Immature natural killer cell (primary cell): ENCODE data around the gene IPCEF1. TPM values are rescaled to one million over a fixed set of nuclear protein-coding genes. Genes with fewer than 3 reads are reported as not detected.

ENCODE experiments used
- DNase-seq, 3 donors: peaks; one replicate each; pipeline ENCODE4 v3.0.0; 2022; ENCODE audit warnings: mixed read lengths in 1 of 3
- H3K27ac Mint-ChIP-seq, 6 donors: one replicate each; pipeline ENCODE4 v1.8.0; 2020; ENCODE audit warnings: mixed read lengths in 6 of 6, mild to moderate bottlenecking in 5 of 6, inconsistent platforms in 4 of 6, moderate library complexity in 3 of 6
- H3K27me3 Mint-ChIP-seq, 3 donors: one replicate each; pipeline ENCODE4 v1.8.0; 2020 to 2021; ENCODE audit warnings: low read depth in 3 of 3, mild to moderate bottlenecking in 3 of 3, mixed read lengths in 3 of 3, moderate library complexity in 3 of 3, inconsistent platforms in 1 of 3
- H3K36me3 Mint-ChIP-seq, 3 donors: one replicate each; pipeline ENCODE4 v1.8.0; 2020; ENCODE audit warnings: mixed read lengths in 3 of 3, inconsistent platforms in 2 of 3, mild to moderate bottlenecking in 2 of 3
- H3K4me1 Mint-ChIP-seq, 2 donors: one replicate each; pipeline ENCODE4 v1.8.0; 2020; ENCODE audit warnings: inconsistent platforms in 2 of 2, mild to moderate bottlenecking in 2 of 2, mixed read lengths in 2 of 2, moderate library complexity in 1 of 2
- H3K4me3 Mint-ChIP-seq, 5 donors: one replicate each; pipeline ENCODE4 v1.8.0; 2020; ENCODE audit warnings: mild to moderate bottlenecking in 5 of 5, mixed read lengths in 5 of 5, inconsistent platforms in 3 of 5, moderate library complexity in 3 of 5
- H3K9me3 Mint-ChIP-seq, 6 donors: one replicate each; pipeline ENCODE4 v1.8.0; 2020; ENCODE audit warnings: mild to moderate bottlenecking in 6 of 6, mixed read lengths in 6 of 6, inconsistent platforms in 4 of 6, moderate library complexity in 3 of 6
- polyA plus RNA-seq, 3 donors: library from polyadenylated mRNA; unstranded; fragments of 300-500 nt; fragmentation: Illumina TruSeq; gene quantifications; one replicate each; pipeline ENCODE4 v1.2.3, GENCODE V29; 2021

Gene IPCEF1
- polyA plus RNA-seq, 3 donors from 2014 or later, result 31.2 to 54.3 (median 35.2) TPM

DNA sequence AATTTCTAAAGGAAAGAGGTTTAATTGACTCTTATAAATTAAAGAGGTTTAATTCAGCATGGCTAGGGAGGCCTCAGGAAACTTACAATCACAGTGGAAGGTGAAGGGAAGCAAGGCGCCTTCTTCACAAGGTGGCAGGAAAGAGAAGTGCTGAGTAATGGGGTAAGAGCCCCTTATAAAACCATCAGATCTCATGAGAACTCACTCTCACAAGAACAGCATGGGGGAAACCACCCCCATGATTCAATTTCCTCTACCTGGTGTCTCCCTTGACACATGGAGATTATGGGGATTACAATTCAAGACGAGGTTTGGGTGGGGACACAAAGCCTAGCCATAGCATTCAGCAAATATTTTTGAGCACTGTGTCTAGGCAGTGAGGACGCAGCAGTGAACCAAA is 3.9 kb upstream of the IPCEF1 start:
- H3K36me3 Mint-ChIP-seq, result no peaks in the 10 kb centered on the region
- H3K4me3 Mint-ChIP-seq, result no peak overlapping the region
- no peak for DNase-seq
- H3K9me3 Mint-ChIP-seq, result no peaks in the 10 kb centered on the region
- H3K27me3 Mint-ChIP-seq, result peaks cover 4 to 8% (median 5%) of the 10 kb centered on the region in 3 donors
- H3K27ac Mint-ChIP-seq, result no peak overlapping the region
- peaks cover 4 to 17% of the 10 kb centered on the region in 2 donors for H3K4me1 Mint-ChIP-seq

DNA sequence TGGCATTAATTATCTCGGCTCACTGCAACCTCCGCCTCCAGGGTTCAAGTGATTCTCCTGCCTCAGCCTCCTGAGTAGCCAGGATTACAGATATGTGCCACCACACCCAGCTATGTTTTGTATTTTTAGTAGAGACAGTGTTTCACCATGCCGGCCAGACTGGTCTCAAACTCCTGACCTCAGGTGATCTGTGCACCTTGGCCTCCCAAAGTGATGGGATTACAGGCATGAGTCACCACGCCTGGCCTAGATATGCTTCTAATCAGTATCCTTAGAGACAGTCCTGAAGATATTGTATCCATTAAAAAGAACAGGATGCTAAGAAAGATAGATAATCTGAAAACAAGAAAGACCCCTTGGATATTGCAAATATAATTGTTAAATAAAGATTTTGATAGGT is 3.1 kb upstream of the IPCEF1 start:
- Mint-ChIP-seq H3K36me3 (peaks cover 0 to 1% (median 0%) of the 10 kb centered on the region in 3 donors), H3K9me3 (no peaks in the 10 kb centered on the region), H3K4me1 (peaks cover 4 to 22% of the 10 kb centered on the region in 2 donors), H3K27me3 (peaks cover 5 to 9% (median 5%) of the 10 kb centered on the region in 3 donors), H3K27ac (no peak overlapping the region), H3K4me3 (no peak overlapping the region)
- DNase-seq, result no peak

DNA sequence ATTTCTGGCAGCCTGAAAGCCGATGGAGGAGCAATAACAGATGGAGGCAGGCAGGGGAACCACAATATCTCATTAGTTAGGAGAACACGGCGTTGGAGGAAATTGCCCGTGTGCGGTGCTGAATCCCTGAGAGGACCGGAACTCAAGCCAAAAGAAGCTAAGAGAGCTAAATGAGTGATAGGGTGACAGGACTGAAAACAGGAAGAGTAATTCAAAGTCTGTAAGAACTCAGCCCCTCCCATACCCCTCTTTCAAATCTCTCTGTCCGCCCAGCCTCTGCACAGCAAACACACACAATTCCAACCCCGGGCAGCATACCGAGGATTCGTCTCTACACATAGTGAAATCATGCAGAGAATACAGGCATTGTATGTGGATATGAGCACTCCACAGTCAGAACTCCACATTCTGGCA is 2.6 kb upstream of the IPCEF1 start:
- Mint-ChIP-seq H3K4me1 (peaks cover 4 to 24% of the 10 kb centered on the region in 2 donors), H3K36me3 (peaks cover 0 to 4% (median 0%) of the 10 kb centered on the region in 3 donors), H3K27me3 (peaks cover 5 to 10% (median 6%) of the 10 kb centered on the region in 3 donors), H3K27ac (peak overlapping the region in 1 of 6 donors; percentile 71), H3K9me3 (no peaks in the 10 kb centered on the region), H3K4me3 (peak overlapping the region in 2 of 5 donors; percentile 13 to 38)
- DNase-seq, result no peak

DNA sequence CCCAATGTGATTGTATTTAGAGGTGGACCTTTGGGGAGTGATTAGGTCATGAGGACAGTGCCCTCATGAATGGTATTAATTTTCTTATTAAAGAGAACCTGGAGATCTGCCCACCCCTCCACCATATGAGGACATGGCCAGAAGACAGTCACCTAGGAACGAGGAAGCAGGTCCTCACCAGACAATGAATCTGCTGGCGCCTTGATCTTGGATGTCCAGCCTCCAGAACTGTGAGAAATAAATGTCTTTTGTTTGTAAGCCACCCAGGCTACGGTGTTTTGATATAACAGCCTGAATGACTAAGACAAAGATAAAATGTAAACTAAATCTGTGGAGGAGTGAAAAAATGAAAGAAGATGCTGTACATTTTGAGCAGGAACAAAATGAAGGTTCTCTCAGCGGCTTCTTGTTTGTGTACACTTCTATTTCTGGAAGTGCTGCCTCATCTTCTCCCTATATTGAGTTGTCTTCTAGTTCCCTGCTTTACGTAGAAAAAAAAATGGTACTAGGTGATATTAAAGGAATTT is 1.5 kb upstream of the IPCEF1 start:
- Mint-ChIP-seq H3K4me1 (peaks cover 4 to 24% of the 10 kb centered on the region in 2 donors), H3K27me3 (peaks cover 5 to 10% (median 9%) of the 10 kb centered on the region in 3 donors), H3K9me3 (no peaks in the 10 kb centered on the region), H3K27ac (no peak overlapping the region), H3K36me3 (peaks cover 0 to 4% (median 0%) of the 10 kb centered on the region in 3 donors), H3K4me3 (no peak overlapping the region)
- DNase-seq, result no peak

DNA sequence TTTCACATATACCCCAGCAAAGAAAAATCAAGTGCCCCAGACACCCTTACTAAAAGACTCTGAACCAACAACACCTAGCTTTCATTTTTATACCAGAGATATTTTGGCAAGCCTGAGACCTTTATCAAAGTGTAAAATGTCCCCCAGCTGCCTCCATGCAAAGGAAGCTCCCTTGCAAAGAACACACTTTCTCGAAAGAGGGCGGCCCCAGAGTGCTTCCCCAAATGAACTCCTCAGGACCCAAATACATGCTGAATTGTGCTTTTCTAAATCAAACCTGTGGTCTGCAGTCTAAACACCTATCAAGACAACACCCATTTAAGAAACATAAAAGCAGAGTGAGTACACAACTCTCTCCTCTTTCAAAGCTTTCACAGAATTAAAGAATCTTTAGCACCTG is 490 bp downstream of the IPCEF1 start:
- no peak for DNase-seq
- Mint-ChIP-seq H3K36me3 (peaks cover 0 to 4% (median 0%) of the 10 kb centered on the region in 3 donors), H3K27ac (no peak overlapping the region), H3K27me3 (peaks cover 5 to 10% (median 9%) of the 10 kb centered on the region in 3 donors), H3K4me1 (peaks cover 4 to 24% of the 10 kb centered on the region in 2 donors), H3K9me3 (no peaks in the 10 kb centered on the region), H3K4me3 (no peak overlapping the region)

DNA sequence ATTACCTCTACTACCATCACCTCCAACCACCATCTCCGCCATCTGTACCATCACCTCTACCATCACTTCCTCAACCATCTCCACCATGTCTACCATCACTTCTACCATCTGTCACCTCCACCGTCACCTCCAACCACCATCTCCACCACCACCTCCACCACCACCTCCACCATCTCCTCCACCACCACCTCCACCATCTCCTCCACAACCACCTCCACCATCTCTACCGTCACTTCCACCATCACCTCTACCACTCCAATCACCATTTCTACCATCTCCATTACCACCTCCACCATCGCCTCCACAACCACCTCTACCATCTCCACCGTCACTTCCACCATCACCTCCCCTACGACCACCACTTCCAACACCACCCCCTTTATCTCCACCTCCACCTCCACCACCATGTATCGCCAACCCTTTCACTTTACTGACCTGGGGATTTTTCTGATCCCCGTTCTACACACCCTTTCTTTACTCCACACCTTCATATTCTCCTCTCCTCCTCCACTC is 2.3 kb downstream of the IPCEF1 start:
- Mint-ChIP-seq H3K4me1 (peaks cover 4 to 18% of the 10 kb centered on the region in 2 donors), H3K36me3 (peaks cover 0 to 4% (median 0%) of the 10 kb centered on the region in 3 donors), H3K4me3 (peak overlapping the region in 1 of 5 donors; percentile 14), H3K27me3 (peaks cover 5 to 10% (median 9%) of the 10 kb centered on the region in 3 donors), H3K27ac (peak overlapping the region in 1 of 6 donors; percentile 23), H3K9me3 (no peaks in the 10 kb centered on the region)
- DNase-seq, result no peak

DNA sequence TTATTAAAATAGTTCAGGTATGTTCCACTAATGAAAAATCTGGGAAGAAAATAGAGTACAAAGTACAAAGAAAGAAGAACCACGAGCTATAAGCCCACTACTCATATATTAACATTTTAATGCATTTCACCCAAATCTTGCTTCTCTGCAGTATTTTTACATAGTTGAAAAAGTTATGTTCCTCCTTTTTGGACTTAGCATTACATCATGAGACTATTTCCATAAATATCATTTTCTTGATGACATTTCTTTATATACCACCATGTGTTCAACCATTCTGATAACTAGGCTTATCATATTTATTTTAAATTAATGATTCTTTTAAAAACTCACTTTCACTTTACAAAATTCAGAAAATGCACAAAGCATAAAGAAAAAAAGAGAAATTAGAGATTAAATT is 3.0 kb downstream of the IPCEF1 start:
- Mint-ChIP-seq H3K36me3 (peaks cover 0 to 4% (median 0%) of the 10 kb centered on the region in 3 donors), H3K4me3 (no peak overlapping the region), H3K27me3 (peaks cover 3 to 6% (median 5%) of the 10 kb centered on the region in 3 donors), H3K27ac (no peak overlapping the region), H3K9me3 (no peaks in the 10 kb centered on the region), H3K4me1 (peaks cover 0 to 11% of the 10 kb centered on the region in 2 donors)
- no peak for DNase-seq

DNA sequence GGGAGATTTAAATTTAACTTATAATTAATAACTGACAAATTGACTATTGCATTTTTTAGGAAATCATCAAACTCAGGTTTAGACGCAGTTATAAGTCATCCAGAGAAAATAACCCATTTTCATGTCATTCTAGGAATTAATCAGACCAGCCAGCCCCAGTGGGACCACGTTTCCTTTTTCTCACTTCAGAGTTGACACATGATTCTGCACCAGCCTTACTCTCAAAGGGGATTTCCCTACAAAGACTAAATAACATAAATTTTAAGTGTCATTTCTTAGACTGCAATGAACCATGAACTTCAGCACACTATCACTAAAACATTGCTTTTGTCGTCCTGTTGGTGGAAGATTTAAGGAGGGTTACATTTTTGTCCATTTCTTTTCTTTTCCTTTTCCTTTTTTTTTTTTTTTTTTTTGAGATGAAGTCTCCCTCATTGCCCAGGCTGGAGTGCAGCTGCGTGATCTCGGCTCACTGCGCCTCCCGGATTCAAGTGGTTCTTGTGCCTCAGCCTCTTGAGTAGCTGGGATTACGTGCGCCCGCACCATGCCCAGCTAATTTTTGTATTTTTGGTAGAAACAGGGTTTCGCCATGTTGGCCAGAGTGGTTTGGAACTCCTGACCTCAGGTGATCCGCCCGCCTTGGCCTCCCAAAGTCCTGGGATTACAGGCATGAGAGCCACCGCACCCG is 3.6 kb downstream of the IPCEF1 start:
- H3K9me3 Mint-ChIP-seq, result no peaks in the 10 kb centered on the region
- H3K27ac Mint-ChIP-seq, result no peak overlapping the region
- DNase-seq, result no peak
- H3K4me1 Mint-ChIP-seq, result peaks cover 0 to 7% of the 10 kb centered on the region in 2 donors
- H3K27me3 Mint-ChIP-seq, result peaks cover 3 to 6% (median 5%) of the 10 kb centered on the region in 3 donors
- H3K36me3 Mint-ChIP-seq, result peaks cover 0 to 4% (median 0%) of the 10 kb centered on the region in 3 donors
- H3K4me3 Mint-ChIP-seq, result no peak overlapping the region

DNA sequence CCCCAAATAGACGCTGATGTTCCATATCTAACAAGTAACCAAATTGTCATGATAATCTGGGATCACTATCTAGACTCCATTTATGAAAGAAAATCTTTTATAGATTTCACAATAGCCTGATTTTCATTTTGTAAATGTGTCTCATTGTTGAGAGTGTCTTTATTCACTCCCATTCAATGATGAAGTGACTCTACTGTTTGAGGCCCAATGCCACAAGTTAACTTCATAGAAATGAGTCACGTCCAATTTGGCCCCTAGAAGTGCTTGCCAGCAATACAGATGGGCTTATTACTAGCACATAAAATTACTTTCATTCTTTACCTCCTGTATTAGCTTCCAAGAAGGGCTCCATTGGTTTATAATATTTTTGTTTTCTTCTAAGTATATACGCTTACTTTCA is 6.3 kb downstream of the IPCEF1 start:
- no peak for DNase-seq
- Mint-ChIP-seq H3K4me3 (no peak overlapping the region), H3K27ac (no peak overlapping the region), H3K36me3 (peaks cover 0 to 4% (median 0%) of the 10 kb centered on the region in 3 donors), H3K27me3 (peaks cover under 1 to 7% (median 4%) of the 10 kb centered on the region in 3 donors), H3K4me1 (peaks cover 0 to 7% of the 10 kb centered on the region in 2 donors), H3K9me3 (no peaks in the 10 kb centered on the region)

DNA sequence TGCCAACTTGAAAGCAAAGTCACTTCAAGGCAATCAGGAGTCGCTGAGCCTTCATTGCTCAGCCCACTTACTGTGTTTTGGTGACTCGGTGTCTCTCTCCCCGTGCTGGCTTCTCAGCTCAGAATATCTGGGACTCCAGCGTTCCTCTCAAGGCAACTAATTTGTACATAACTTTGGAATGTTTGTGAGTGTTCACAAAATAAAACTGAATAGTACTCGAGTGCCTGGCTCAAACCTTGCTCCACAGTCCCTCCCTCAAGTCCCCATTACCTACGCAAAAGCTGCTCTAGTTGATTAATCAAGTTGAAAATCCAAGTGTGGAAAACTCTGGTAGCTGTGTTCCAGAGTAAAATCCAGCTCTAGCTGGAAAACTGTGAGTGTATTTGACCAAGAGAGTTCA is 8.6 kb downstream of the IPCEF1 start:
- no peak for DNase-seq
- peaks cover 0 to 2% (median 0%) of the 10 kb centered on the region in 6 donors for H3K9me3 Mint-ChIP-seq
- no peaks in the 10 kb centered on the region for H3K36me3 Mint-ChIP-seq
- no peaks in the 10 kb centered on the region for H3K4me1 Mint-ChIP-seq
- no peak overlapping the region for H3K27ac Mint-ChIP-seq
- no peak overlapping the region for H3K4me3 Mint-ChIP-seq
- H3K27me3 Mint-ChIP-seq, result peaks cover 2 to 4% (median 4%) of the 10 kb centered on the region in 3 donors

DNA sequence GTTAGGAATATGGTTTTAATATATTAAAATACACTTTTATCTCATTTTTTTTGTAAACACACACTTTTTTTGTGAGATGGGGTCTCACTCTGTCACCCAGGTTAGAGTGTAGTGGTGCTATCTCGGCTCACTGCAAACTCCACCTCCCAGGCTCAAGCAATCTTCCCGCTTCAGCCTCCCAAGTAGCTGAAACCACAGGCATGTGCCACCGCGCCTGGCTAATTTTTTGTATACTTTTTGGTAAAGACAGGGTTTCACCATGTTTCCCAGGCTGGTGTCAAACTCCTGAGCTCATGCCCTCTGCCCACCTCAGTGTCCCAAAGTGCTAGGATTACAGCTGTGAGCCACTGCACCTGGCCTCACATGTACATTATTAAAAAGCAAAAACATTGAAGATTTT is 10.8 kb downstream of the IPCEF1 start:
- H3K9me3 Mint-ChIP-seq, result peaks cover 0 to 2% (median 0%) of the 10 kb centered on the region in 6 donors
- H3K4me3 Mint-ChIP-seq, result no peak overlapping the region
- DNase-seq, result no peak
- H3K27ac Mint-ChIP-seq, result no peak overlapping the region
- H3K36me3 Mint-ChIP-seq, result no peaks in the 10 kb centered on the region
- peaks cover 3 to 5% (median 4%) of the 10 kb centered on the region in 3 donors for H3K27me3 Mint-ChIP-seq
- H3K4me1 Mint-ChIP-seq, result no peaks in the 10 kb centered on the region

DNA sequence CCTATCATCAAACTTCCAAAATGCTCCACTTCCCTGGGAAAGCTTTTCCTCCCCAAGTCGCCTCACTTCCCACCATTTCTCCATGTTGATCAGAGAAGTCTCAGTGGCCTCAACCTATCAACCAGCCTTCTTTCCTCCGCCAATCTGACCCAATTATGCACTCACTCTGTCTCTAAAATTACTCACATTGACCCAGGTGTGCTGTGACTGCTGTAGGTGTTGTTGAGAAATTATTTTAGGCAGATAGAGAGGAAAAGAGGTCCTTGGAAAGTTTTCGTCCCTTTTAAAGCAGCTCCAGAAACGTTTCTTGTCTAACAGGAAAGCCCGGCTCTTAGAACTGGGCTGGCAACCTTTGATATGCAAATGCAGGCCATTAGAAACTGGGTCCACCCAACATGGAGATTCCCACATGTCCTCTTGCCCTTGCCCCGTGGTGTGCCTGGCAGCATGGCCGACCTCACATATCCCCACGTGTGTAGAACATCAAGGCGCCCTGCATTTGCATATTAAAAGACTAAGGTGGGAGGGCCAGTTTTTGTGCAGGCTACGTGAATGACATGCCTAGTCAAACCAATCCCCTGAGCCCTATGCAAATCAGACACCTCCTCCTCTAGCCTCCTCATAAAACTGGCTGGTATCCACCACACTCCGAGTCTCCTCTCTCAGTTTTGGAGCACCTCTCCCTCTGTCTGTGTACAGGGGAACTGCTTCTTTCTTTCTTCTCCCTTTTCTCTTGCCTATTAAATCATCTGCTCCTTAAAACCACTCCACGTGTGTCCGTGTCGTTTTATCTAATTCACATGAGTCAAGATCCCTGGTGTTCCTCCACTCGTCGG is 12.9 kb downstream of the IPCEF1 start:
- Mint-ChIP-seq H3K36me3 (no peaks in the 10 kb centered on the region), H3K27me3 (peaks cover 4 to 5% (median 5%) of the 10 kb centered on the region in 3 donors), H3K4me3 (no peak overlapping the region), H3K9me3 (peaks cover 0 to 2% (median 0%) of the 10 kb centered on the region in 6 donors), H3K27ac (no peak overlapping the region), H3K4me1 (no peaks in the 10 kb centered on the region)
- DNase-seq, result peak in 1 of 3 donors; percentile 1

DNA sequence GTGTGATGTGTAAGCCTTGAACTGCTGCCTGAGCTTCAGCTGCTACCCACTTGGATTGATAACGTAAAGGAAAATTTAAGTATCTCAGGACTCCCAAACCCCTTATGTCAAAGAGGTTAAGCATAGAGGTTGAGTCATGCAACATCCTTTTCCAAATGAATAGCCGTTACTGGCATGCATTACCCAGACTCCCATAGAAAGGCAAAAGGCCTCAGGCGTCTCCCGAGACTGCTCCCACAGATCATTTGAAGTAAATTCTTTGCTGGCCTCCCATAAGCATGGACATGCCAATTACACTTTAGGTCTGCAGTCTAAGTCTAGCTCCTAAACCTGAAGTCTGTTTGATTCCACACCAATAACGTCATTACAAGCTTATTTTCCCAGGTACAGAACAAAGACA is 14.7 kb downstream of the IPCEF1 start:
- peaks cover 0 to 9% of the 10 kb centered on the region in 2 donors for H3K4me1 Mint-ChIP-seq
- H3K27me3 Mint-ChIP-seq, result peaks cover 4 to 5% (median 5%) of the 10 kb centered on the region in 3 donors
- no peak for DNase-seq
- no peaks in the 10 kb centered on the region for H3K36me3 Mint-ChIP-seq
- no peak overlapping the region for H3K27ac Mint-ChIP-seq
- no peak overlapping the region for H3K4me3 Mint-ChIP-seq
- peaks cover 0 to 2% (median 0%) of the 10 kb centered on the region in 6 donors for H3K9me3 Mint-ChIP-seq
